ENCODE results near the gene FHIP1B. TPM values are rescaled to one million over a fixed set of nuclear protein-coding genes. Genes with fewer than 3 reads are reported as not detected.
"Not testable (repeated sequence)": the region's sequence is repeated elsewhere in the genome, so short reads cannot be mapped to it uniquely, and the experiment has no call there.

The FHIP1B gene
- 46.0 TPM for total RNA-seq

DNA sequence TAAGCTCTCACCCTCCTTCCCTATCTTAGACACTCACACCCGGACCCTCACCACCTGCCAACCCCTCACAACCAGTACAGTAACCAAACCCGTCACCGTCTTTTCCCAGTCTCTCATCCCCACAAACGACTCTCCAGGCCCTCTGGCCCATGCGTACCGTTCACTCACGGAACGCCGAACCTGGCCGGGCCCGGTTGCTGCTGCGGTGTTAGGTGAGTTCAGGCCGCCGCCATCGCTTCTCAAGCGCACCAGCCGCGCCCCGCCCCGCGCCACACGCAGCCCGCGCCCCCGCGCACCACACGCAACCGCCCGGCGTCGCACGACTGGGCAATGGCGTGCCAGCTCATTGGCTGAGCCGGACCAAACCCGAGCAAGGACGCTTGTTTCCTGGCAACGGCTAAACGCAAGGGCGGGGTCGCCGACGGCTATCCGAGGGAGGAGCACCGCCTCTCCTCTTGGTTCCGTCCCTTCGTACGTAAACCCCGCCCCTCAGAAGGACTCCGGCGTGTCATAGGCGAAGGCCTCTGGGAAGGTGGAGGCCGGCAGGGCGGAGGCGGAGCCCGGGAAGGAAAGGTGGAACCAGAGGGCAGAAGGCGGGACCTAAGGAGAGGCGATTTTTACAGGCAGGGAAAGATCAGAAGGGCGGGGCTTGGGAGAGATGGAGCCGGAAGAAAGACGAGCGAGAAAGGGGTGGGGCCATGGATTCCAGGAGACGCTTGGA is at the start of gene FHIP1B:
FHIP1B (minus strand) TSS at position 250 of the 721 bp plus-strand sequence. CDS start 10,120 bp downstream, outside the sequence.
- DNase-seq (ENCODE audit: low read depth in 2 of 3, low spot score in 2 of 3): peak; percentile 95 to 100 (median 100)

DNA sequence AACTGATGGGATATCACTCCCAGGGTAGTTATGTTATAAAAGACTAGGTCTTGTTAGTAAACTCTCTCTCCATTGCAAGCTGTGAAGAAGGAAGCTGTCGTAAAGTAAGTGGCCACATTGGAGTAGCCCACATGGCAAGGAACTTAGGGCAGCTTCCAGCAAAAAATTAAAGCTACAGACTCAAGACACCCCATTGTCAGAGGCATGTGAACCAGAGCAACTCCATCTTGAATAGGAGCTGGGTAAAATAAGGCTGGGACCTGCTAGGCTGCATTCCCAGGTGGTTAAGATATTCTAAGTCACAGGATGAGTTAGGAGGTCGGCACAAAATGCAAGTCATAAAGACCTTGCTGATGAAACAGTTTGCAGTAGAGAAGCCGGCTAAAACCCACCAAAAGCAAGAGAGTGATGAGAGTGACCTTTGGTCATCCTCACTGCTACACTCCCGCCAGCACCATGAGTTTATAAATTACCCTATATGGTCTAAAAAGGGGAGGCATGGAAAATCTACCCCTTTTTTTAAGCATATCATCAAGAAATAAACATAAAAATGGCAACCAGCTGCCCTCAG is 49.1 kb upstream of the FHIP1B start:
- no peak for DNase-seq (ENCODE audit: low read depth in 2 of 3, low spot score in 2 of 3)

DNA sequence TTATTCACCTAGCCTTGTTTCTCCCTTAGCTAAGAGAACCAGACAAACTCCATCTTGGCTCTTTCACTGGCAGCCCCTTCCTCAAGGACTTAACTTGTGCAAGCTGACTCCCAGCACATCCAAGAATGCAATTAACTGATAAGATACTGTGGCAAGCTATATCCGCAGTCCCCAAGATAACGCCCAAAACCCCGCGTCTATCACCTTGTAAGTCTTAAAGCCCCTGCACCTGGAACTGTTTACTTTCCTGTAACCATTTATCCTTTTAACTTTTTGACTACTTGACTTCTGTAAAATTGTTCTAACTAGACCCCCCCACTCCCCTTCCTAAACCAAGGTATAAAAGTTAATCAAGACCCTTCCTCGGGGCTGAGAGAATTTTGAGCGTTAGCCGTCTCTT is 46.4 kb upstream of the FHIP1B start:
- not testable (repeated sequence) for DNase-seq (ENCODE audit: low read depth in 2 of 3, low spot score in 2 of 3)

DNA sequence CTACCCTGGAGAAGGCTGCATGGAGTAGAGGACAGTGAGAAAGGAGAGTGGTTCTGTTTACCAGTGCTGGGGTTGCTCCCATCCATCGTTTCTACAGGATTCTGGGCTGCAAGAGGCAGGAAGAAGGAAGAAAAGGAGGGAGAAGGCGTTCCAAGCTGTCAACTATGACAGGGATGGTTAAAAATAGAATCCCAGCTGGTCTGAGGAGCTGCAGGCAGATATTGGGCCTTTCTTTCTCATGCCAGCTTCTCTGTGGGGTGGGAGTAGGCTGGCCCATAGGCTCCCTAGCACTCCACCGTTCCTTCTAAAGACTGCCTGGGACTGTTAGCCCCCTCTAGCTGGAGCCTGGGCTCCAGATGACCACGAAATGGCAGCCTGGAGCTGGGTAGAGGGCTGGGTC is 38.8 kb upstream of the FHIP1B start:
- no peak for DNase-seq (ENCODE audit: low read depth in 2 of 3, low spot score in 2 of 3)

DNA sequence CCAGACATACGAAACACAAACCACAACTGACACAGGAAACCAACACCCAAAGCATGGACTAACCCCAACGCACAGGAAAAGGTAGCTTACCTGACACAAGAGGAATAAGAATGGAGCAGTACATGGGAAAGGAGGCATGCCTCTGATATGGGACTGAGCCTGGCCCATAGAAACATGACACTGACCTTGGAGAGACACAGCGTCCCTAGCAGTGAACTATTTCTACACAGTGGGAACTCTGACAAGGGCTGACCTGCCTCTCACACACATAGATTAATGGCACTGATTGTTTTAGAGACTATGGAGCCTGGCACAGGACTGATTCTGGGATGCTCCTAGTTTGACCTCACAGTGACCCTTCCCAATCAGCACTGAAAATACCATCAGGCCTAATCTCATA is 37.2 kb upstream of the FHIP1B start:
- DNase-seq (ENCODE audit: low read depth in 2 of 3, low spot score in 2 of 3): no peak

GRCh38 chr11:6270584-6271246 is 36.3 kb upstream of the FHIP1B start:
- no peak for DNase-seq (ENCODE audit: low read depth in 2 of 3, low spot score in 2 of 3)

DNA sequence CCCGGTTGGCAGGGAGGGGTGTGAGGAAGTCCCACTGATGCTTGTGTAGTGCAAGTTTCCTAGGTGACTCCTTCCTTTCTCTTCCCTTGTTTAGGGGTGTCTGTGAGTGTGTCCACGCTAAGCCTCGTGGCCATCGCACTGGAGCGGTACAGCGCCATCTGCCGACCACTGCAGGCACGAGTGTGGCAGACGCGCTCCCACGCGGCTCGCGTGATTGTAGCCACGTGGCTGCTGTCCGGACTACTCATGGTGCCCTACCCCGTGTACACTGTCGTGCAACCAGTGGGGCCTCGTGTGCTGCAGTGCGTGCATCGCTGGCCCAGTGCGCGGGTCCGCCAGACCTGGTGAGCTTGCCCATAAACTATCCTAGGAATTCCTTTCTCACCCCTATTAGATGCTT is 35.6 kb upstream of the FHIP1B start:
- no peak for DNase-seq (ENCODE audit: low read depth in 2 of 3, low spot score in 2 of 3)

- no peak for DNase-seq (ENCODE audit: low read depth in 2 of 3, low spot score in 2 of 3)
Observed at GRCh38 chr11:6268820-6269219, 34.4 kb upstream of the FHIP1B start.

- DNase-seq (ENCODE audit: low read depth in 2 of 3, low spot score in 2 of 3): no peak
Observed at GRCh38 chr11:6263662-6264061, 29.2 kb upstream of the FHIP1B start.

GRCh38 chr11:6260207-6260726 is 25.8 kb upstream of the FHIP1B start:
- DNase-seq (ENCODE audit: low read depth in 2 of 3, low spot score in 2 of 3): no peak

DNA sequence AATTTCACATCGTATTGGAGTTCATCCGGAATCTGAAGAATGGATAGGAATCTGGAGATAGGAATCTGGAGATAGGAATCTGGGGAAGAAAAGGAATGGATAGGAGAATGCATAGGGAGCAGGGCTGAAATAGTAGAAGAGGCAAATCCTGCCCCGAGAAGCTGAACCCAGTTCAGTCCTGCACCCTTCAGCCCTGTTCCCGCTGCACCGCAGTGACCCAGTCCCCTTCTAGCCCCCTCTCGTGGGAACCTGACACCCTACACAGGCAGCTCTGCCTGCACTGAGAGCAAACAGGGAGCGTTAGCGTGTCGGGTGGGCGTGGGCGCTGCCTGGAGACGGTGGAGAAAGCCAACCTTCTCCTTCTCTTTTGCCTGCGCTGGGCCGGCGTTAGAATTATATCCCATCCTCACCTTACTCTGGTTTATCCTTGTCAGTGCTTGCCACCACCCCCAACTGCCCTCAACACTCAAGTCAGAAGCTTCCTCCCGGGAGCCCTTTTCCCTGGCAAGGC is 24.2 kb upstream of the FHIP1B start:
- DNase-seq (ENCODE audit: low read depth in 2 of 3, low spot score in 2 of 3): peak in 2 of 3 donors; percentile 12 to 22

DNA sequence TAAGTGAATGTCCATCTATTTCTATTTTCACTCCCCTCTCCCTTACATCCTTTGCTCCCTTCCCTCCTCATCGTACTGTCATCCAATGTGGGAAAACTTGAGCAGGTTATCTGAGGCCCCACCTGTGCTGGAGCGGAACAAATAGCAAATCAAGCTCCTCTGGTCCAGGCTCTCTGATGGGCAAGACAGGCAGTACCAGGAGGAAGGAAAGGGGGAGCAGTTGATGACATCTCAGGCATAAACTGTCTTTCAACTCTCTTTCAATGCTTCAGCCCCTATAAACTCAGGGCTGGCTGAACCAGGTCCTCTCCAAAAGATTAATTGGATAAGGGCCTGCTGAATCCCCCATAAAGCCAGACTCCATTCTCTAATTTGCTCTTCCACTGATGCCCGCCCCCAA is 23.7 kb upstream of the FHIP1B start:
- DNase-seq (ENCODE audit: low read depth in 2 of 3, low spot score in 2 of 3): no peak

GRCh38 chr11:6253197-6253596 is 18.8 kb upstream of the FHIP1B start:
- DNase-seq (ENCODE audit: low read depth in 2 of 3, low spot score in 2 of 3): no peak

GRCh38 chr11:6251990-6252473 is 17.6 kb upstream of the FHIP1B start:
- DNase-seq (ENCODE audit: low read depth in 2 of 3, low spot score in 2 of 3): peak in 1 of 3 donors; percentile 23

- peak; percentile 16 to 30 (median 24) for DNase-seq (ENCODE audit: low read depth in 2 of 3, low spot score in 2 of 3)
Observed at GRCh38 chr11:6251120-6251733, 16.8 kb upstream of the FHIP1B start.

DNA sequence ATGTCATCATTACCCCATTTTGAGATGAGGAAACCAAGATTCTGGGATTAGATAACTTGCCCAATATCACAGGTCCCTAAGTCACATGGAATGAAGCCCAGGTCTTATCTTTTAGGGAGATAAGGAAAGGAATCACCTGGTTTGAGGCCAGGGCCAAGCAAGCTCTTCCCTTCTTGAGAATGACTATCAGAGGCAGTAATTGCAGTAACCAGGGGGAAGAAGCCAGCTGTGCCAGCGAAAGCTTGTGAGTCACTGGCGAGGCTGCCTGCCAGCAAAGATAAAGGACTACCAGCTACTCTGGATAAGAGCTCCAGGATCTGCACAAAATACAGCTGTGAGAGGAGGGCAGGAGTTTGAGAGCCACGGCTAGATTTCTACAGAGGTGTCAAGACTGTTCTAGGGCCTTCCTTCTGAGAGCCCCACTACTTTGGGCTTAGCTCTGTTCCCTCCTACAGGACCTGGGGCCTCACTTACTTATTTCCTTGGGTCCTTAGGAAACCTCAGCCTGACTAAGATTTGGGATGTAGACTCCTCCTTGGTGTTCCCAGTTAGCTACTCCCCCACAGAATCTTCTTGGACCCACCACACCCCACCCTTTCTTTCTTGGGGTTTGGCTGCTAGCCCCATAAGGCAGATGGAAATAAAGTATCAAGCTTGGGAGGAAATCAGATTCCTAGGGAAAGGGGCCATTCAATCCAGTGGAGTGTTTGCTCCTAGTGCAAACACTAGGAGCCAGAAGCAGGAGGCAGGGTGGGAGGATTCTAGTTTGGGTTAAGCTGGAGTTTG is 15.5 kb upstream of the FHIP1B start:
- DNase-seq (ENCODE audit: low read depth in 2 of 3, low spot score in 2 of 3): peak in 2 of 3 donors; percentile 56 to 73

DNA sequence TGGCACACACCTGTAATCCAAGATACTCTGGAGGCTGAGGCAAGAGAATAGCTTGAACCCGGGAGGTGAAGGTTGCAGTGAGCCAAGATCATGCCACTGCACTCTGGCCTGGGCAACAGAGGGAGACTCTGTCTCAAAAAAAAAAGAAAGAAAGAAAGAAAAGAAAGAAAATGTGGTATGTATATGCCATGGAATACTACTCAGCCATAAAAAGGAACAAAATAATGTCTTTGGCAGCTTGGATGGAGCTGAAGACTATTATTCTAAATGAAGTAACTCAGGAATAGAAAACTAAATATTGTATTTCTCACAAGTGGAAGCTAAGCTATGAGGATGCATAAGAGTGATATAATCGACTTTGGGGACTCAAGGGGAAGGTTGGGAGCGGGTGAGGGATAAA is 14.5 kb upstream of the FHIP1B start:
- not testable (repeated sequence) for DNase-seq (ENCODE audit: low read depth in 2 of 3, low spot score in 2 of 3)

DNA sequence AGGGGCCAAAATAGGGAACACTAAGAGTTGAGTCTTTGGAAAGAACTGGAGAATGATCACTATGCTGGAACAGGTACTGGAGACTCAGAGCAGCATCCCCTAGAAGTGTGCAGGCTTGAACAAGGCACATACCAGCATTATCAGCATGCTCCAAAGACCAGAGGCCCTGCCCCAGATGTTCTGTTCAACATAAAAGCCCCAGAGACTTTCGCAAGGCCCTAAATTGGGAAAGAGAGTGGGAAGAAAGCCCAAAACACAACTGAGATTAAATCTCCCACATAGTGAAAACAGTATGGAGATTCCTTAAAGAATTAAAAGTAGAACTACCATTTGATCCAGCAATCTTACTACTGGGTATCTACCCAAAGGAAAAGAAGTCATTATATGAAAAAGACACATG is 13.8 kb upstream of the FHIP1B start:
- no peak for DNase-seq (ENCODE audit: low read depth in 2 of 3, low spot score in 2 of 3)

DNA sequence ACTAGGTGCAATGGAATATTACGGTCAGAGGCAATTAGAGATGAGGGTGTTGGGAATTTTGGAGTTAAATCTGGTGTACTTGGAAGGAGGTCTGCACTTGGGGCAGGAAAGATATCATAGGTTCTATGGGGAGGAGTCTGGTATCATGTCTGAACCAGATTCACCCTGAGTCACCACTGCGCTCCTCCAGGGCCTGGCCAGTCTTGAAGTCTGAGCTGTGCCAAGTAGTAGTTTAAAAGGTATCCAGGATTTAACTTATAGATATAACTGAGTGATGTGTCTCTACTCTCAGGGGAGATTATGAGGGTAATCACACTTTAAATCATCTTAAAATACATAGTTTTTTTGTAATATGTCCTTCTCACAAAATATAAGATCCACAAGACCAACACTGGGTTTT is 11.1 kb upstream of the FHIP1B start:
- DNase-seq (ENCODE audit: low read depth in 2 of 3, low spot score in 2 of 3): no peak

DNA sequence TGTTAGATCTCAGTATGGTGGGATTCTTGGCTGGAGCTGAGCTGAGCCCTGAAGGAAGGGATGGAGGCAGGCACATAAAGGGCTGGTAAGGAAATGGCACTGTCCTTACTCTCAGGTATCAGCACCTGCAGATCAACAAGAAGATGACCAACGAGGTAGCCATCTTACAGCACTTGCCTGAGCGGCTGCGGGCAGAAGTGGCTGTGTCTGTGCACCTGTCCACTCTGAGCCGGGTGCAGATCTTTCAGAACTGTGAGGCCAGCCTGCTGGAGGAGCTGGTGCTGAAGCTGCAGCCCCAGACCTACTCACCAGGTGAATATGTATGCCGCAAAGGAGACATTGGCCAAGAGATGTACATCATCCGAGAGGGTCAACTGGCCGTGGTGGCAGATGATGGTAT is 6.9 kb upstream of the FHIP1B start:
- DNase-seq (ENCODE audit: low read depth in 2 of 3, low spot score in 2 of 3): no peak

Data from hematopoietic multipotent progenitor cell (in vitro differentiated cells).